ENCODE measurements around the gene CELSR1.

CELSR1 gene

GRCh38 chr22:46346680-46347405, 190.6 kb downstream of the CELSR1 start:
- no peak for FAIRE-seq

GRCh38 chr22:46340676-46341075, 196.7 kb downstream of the CELSR1 start:
- no peak for FAIRE-seq

DNA sequence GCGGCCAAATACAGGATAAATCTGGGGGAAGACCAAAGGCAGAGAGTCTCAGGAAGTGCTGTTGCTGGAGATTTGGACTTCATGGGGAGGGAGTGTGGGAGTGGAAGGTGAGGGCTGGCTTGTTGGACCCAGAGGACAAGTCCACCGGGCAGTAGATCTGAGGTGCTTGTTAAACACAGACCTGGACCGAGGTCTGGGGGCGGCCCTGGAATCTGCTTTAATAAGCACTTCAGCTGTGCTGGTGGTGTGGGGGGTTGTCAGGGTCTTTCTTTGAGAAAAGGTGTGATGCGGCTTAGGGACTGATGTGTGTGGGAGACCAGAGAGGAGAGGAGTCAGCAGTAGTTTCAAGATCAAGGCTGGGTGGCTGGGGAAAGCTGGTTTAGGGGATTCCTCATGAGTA, 197.5 kb downstream of the CELSR1 start:
- no peak for FAIRE-seq

GRCh38 chr22:46338636-46339035, 198.8 kb downstream of the CELSR1 start:
- FAIRE-seq, result no peak

DNA sequence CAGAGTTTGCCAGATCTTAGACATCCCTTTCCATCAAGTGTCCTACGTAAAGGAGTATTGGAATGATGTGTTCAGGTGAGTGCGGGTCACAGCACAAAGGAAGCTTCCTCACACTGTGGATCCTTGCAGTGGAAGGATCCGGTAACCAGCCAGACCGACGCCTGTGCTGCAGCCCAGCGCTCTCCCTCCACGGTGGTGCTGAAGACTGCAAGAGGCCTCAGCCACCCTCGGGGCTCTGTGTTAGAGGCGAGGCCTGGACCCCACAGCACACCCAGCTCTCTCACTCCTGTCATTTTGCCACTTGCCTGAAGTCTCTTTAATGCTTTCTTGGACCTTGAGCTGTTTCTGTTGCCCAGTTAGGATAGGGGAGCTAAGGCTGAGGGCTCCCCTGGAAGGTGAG, 199.6 kb downstream of the CELSR1 start:
- FAIRE-seq, result no peak

DNA sequence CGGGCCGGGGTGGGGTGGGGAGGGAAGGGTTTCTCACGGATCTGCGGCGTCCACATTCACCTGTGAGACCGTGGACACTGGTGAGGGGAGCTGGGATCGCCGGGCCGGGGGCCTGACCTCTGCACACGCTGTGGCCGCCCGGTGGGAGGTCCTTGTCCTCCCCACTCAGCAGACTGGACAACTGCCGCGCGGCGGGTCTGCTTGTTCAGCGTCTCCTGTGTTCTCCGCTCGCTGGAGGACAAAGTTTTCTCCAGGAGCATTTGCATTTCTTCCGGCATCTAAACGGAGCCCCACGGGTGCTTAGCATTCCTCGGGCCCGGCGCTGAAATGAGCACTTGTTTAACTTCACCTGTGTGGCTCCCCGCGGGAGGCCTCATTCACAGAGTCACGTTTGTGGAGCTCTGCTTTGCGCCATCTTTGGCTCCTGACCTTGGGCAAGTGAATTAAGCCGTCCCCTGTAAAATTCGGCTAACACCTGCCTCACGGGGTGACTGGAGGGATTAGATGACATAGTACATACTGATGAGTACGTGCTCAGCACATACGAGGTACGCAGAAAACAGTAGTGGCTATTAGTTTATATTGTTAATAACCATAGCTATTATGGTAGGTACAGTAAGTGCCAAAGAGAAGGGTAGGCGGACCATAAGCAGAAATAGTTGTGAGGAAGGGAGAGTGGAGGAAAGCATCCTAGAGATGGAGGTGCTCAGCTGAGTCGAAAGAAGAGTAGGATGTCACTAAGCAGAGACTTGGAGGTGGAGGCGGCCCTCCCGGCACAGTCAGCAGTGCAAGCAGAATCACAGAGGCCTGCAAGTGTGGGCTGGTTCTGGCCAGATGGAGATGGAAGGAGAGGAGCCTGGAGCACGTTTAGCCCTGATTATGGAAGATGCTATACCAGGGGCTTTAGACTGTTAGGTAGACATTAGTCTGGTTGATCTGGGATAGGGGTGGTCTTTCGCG, 201.0 kb downstream of the CELSR1 start:
- no peak for FAIRE-seq

DNA sequence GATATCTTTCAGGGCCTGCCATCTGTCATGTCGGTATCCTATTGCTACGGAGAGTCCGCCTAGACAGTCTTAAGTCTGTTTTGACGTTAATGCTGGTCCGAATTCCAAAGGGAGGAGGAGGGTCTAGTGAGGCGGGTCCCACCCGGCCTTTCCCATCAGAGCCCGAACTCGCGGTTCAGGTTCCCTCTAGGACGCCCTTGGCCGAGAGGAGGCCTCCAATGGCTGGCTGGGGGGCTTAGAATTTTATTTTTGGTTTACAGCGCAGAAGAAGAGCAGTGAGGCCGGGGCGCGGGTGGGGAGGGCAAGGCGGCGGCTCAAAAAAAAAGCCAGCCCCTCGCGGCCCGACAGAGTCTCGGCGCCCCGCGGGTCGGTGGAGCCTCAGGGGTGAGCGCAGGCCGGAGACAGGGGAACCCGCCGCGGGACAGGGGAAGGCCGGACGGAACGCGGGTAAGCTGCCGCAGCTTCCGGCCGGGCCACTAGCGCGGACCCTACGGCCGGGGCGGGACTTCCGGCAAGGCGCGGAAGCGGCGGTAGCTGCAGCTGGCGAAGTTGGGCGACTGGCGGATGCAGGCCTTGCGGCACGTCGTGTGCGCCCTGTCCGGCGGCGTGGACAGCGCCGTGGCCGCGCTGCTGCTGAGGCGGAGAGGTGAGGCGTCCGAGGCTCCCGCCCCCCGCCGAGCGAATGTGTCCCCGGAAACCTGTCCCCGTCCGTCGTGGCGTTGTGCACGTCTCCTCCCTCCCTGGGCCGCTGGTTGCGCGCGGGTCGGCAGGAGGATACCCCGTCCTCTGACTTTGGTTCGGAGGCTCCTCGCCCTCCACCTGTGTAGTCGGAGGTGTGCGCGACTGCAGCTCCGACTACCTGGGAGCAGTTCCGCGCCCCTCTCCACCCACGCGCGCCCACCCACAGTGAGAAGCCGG, 202.0 kb downstream of the CELSR1 start, which contains the start of gene TRMU:
TRMU (plus strand) TSS at position 514 of the 918 bp plus-strand sequence; CDS start at position 565, 51 bp downstream.
- no peak for FAIRE-seq

GRCh38 chr22:46331496-46331895, 205.9 kb downstream of the CELSR1 start:
- no peak for FAIRE-seq

DNA sequence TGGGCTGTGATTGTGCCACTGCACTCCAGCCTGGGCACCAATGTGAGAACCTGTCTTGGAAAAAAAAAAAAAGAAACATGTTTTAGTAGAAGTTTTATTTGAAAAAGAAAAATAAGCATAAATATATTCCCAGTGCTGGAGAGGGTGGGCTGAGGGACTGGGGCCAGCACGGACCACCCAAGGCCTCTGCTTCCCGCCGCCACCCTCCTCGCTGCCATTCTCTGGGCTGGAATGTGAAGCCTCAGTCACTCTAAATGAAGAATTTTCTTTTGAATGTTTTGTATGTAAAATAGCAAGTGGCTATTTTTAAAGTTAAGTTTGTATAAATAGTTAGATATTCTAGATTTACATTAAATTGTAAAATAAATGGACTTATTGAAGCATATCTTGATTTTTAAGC, 207.0 kb downstream of the CELSR1 start:
- no peak for FAIRE-seq

DNA sequence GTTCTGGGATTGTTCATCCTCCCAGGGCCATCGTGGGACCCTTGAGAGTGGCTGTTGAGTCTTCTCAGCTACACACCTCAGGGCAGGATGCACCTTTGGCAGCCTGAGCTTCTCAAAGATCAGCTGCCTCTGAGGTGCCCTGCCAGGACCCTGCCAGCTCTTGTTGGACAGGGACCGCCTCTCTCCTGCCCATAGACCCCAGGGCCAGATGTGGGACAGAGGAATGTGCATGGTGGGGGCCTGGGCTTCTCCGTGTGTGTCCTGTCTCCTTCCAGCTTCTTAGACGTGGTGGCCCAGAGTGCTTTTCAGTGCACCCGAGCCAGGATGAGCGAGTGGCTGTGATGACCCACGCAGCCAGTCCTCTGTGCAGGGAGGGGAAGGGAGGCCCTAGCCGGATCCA, 207.8 kb downstream of the CELSR1 start:
- no peak for FAIRE-seq

- no peak for FAIRE-seq
Measured at GRCh38 chr22:46328797-46329196, 208.6 kb downstream of the CELSR1 start.

- FAIRE-seq, result no peak
Measured at GRCh38 chr22:46327691-46328465, 209.5 kb downstream of the CELSR1 start.

DNA sequence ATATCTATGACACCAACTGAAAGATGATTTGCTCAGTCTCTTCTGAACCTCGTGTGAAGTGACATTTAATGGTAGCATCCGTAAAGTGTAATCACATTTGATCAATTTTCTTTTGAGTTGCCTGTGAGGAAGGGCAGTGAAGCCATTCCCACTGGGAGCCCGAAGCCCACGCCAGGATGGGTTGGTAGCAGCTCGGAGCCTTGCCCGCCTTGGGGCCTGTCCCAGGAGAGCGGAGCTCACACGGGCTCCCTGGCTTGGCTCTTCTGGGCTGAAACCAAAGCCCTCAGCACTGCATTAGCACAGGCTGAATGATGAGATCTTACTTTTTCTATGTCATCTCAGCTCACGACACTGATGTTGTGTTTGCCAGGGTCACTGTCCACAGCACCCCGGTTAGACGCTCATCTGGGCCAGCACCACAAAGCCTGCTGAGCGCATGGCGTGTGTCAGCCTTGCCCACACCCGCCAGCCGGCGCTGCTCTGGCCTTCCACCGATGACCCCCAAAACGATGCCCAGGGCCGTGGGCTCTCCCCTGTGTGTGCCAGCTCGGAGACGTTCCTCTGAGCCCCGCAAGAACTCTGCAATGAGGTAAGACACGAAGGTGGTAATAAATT, 211.2 kb downstream of the CELSR1 start:
- no peak for FAIRE-seq

DNA sequence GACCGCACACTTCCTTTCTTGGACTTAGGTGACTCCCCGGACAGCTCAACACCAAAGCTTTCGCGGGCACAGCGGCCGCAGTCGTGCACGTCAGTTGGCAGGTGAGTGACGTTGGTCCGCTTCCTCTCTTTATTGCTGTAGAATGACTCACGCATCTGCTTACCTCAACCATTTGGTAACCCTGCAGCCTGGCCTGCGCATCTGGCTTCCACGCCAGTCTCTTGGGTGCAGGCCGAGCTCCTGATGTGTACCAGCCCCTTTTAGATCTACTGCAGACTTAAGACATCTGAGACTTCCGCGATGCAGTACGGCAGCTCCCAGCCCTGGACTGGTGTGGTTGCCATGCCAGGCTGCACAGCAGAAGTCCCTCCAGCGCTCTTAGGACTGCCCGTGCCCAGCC, 214.3 kb downstream of the CELSR1 start:
- no peak for FAIRE-seq

DNA sequence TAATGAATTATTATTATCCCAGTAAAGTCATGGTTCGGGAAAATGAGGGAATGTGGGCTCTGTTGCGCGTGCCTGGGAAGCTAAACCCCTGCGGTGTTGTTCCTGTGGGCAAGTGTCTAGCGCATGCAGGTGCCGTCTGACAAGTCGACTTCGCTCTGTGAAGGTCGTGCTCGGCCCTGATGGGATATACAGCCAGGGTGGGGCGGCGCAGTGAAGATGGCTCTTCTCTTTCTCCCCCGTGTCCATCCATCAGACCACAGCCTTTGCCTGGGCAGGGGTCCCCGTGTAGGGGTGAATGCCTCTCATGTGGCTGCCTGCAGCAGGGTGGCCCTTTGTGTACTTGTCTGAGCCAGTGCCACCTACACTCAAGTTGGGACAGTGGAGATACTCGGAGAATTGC, 214.7 kb downstream of the CELSR1 start:
- no peak for FAIRE-seq

- no peak for FAIRE-seq
Measured at GRCh38 chr22:46320716-46321386, 216.6 kb downstream of the CELSR1 start.

DNA sequence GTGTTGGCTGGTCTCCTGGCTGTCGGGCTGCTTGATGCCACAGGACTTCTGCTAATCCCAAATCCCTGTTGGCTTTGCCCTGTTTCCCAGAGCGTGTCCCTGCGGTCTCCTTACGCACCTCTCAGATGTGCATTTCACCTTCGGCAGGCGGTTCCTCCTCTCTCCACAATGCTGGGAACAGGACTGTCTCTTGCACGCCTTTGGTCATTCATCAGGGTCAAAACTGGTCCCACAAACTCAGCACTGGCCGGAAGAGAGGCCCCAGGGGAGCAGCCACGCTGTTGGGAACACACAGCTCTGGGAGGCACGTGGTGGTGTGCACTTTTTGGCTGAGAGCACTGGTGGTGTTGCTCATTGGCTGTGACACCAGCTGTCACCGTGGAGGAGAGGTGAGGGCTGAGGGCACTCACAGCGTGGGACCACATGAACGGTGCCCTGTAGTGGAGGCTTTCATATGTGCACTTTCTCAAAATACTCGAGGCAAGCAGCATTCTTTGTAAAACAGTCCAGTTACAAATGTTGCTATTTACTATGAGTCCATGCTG, 217.2 kb downstream of the CELSR1 start:
- FAIRE-seq, result no peak

GRCh38 chr22:46319319-46319718, 218.1 kb downstream of the CELSR1 start:
- FAIRE-seq, result no peak

- no peak for FAIRE-seq
Measured at GRCh38 chr22:46318576-46318975, 218.8 kb downstream of the CELSR1 start.

GRCh38 chr22:46317646-46318045, 219.8 kb downstream of the CELSR1 start:
- no peak for FAIRE-seq

DNA sequence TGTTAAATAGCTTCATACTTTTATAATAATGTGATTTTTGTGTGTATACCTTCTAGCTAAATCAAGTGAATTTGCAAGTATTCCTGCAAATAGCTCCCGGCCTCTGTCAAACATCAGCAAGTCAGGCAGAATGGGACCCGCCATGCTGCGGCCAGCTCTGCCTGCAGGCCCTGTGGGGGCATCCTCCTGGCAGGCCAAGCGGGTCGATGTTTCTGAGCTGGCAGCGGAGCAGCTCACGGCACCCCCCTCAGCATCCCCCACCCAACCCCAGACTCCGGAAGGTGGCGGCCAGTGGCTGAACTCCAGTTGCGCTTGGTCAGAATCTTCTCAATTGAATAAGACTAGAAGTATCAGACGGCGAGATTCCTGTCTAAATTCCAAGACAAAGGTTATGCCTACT, 221.4 kb downstream of the CELSR1 start:
- no peak for FAIRE-seq

Data from A204.1 (cell line).